GM12865 (cell line): ENCODE measurements around the gene CALML5.

ENCODE experiments used
- DNase-seq: peaks from one replicate; pipeline ENCODE4 v3.0.0; 2010; ENCODE audit warnings: low read depth
- H3K4me3 ChIP-seq: 2 replicates; pipeline ENCODE4 v1.5.1; 2011; ENCODE audit warnings: mild to moderate bottlenecking, low read depth, low read length, control low read depth
- CTCF ChIP-seq: IDR thresholded peaks from 2 replicates; pipeline ENCODE4 v1.5.1; 2011; ENCODE audit warnings: low read length, control low read depth, low read depth, inconsistent platforms; ENCODE audit not compliant: insufficient read depth; ENCODE audit errors: missing control alignments

Gene CALML5

GRCh38 chr10:5509691-5510090, 10.3 kb upstream of the CALML5 start:
- no peak for DNase-seq
- H3K4me3 ChIP-seq, result no peak overlapping the region
- no peak for TF ChIP-seq CTCF

- no peak for DNase-seq
- no peak for TF ChIP-seq CTCF
- H3K4me3 ChIP-seq, result no peak overlapping the region
Observed at GRCh38 chr10:5509236-5509635, 9.9 kb upstream of the CALML5 start.

GRCh38 chr10:5508786-5509185, 9.4 kb upstream of the CALML5 start:
- DNase-seq, result no peak
- no peak for TF ChIP-seq CTCF
- H3K4me3 ChIP-seq, result no peak overlapping the region

- no peak for DNase-seq
- H3K4me3 ChIP-seq, result no peak overlapping the region
- no peak for TF ChIP-seq CTCF
Observed at GRCh38 chr10:5508161-5508604, 8.8 kb upstream of the CALML5 start.

- no peak overlapping the region for H3K4me3 ChIP-seq
- no peak for DNase-seq
- TF ChIP-seq CTCF, result no peak
Observed at GRCh38 chr10:5507649-5508131, 8.3 kb upstream of the CALML5 start.

GRCh38 chr10:5506751-5507648, 7.6 kb upstream of the CALML5 start:
- no peak for TF ChIP-seq CTCF
- DNase-seq, result no peak
- no peak overlapping the region for H3K4me3 ChIP-seq
